NT2/D1 (cell line): Measurements from ENCODE around the gene RNF40.

Experiments used
- SUZ12 ChIP-seq: IDR thresholded peaks from 2 replicates; pipeline ENCODE4 v1.6.1; 2011; ENCODE audit not compliant: insufficient read length, insufficient read depth; ENCODE audit errors: extremely low read depth
- YY1 ChIP-seq: IDR thresholded peaks from 2 replicates; pipeline ENCODE4 v1.6.1; 2011; ENCODE audit not compliant: insufficient read length, insufficient read depth
- ZNF274 ChIP-seq: IDR thresholded peaks from 2 replicates; pipeline ENCODE4 v1.6.1; 2011; ENCODE audit warnings: mild to moderate bottlenecking, low read depth, low read length

DNA sequence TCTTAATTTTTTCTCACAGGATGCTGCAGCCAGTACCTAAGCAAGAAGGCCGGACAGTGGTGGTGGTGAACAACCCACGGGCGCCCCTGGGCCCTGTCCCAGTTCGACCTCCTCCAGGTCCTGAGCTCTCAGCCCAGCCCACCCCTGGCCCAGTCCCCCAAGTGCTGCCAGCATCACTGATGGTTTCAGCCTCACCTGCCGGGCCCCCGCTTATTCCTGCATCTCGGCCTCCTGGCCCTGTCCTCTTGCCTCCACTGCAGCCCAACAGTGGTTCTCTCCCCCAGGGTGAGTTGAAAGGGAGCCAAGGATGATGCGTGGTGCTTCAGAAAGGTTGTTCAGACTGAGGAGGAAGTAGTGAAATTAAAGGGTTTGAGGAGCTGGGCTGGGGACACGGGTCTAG, 41.4 kb upstream of the RNF40 start:
- no peak for TF ChIP-seq ZNF274
- TF ChIP-seq YY1 = no peak
- no peak for TF ChIP-seq SUZ12
